HEK293T (cell line): Measurements from ENCODE around the gene APP.

Experiments used
- ARNT ChIP-seq: fragments of 450-650 bp; IDR thresholded peaks from 2 replicates; pipeline ENCODE4 v1.6.1; 2017; ENCODE audit warnings: mild to moderate bottlenecking
- CTBP1 ChIP-seq: fragments of 450-650 bp; IDR thresholded peaks from 2 replicates; pipeline ENCODE4 v1.6.1; 2016; ENCODE audit warnings: borderline replicate concordance
- FOXK2 ChIP-seq: fragments of 450-650 bp; IDR thresholded peaks from 2 replicates; pipeline ENCODE4 v1.6.1; 2016; ENCODE audit warnings: mild to moderate bottlenecking
- SUZ12 ChIP-seq: fragments of 450-650 bp; IDR thresholded peaks from 2 replicates; pipeline ENCODE4 v1.6.1; 2016; ENCODE audit warnings: mild to moderate bottlenecking
- TARDBP ChIP-seq: fragments of 450-650 bp; IDR thresholded peaks from 2 replicates; pipeline ENCODE4 v1.6.1; 2016

- TF ChIP-seq TARDBP = no peak
- TF ChIP-seq CTBP1 = no peak
- TF ChIP-seq SUZ12 = no peak
- no peak for TF ChIP-seq FOXK2
- TF ChIP-seq ARNT = no peak
These were observed 33.9 kb downstream of the APP start for GRCh38 chr21:26136671-26137070.
